K562 (cell line): ENCODE data around the gene METTL6. TPM values are rescaled to one million over a fixed set of nuclear protein-coding genes. Genes with fewer than 3 reads are reported as not detected.
"Not testable (repeated sequence)": the region's sequence is repeated elsewhere in the genome, so short reads cannot be mapped to it uniquely, and the experiment has no call there.

Experiments
- ATAC-seq: fragments of 200-7000 bp; cut with Tn5 transposase; 3 replicates; pipeline ENCODE4 v1.9.1; 2020; ENCODE audit warnings: moderate library complexity
- BruUV-seq: library from RNA; stranded (reverse); fragments of 400-500 nt; replicated peaks from 2 replicates; lab custom pipeline; 2021; lab: Mats Ljungman, UMichigan
- CTCF ChIA-PET: fragments of 300-600 bp; formaldehyde crosslinking; extraction: SDS; loops from one replicate; lab custom pipeline; 2021; ENCODE audit warnings: low intra/inter-chr PET ratio; lab: Yijun Ruan, JAX
- POLR2A ChIA-PET: fragments of 300-600, 350-650 bp; sonication (Branson Sonifier 250); formaldehyde crosslinking; extraction: SDS; loops from one replicate; lab custom pipeline; 2021; ENCODE audit warnings: antibody characterized with exemption, inconsistent platforms; lab: Yijun Ruan, JAX
- DNase-seq, 4 experiments: peaks; one replicate each; pipeline versions ENCODE4 v3.0.0 to v3.0.0-alpha.2; 2011 to 2018; ENCODE audit warnings: low spot score in 3 of 4, mixed read lengths in 3 of 4; ENCODE audit errors: extremely low read depth in 1 of 4
- FAIRE-seq: peaks from 2 replicates; lab custom pipeline; 2011; peaks lifted over from hg19 to GRCh38; lab: Jason Lieb, UNC
- H2AFZ ChIP-seq: 2 replicates; pipeline ENCODE4 v1.6.0; 2011; ENCODE audit warnings: low read depth, low read length, control low read depth, inconsistent platforms
- H3K27ac ChIP-seq: fragments of 200-600 bp; 3 replicates; pipeline ENCODE4 v1.8.0; 2011; ENCODE audit warnings: low read depth, mild to moderate bottlenecking, control low read depth, inconsistent platforms, low read length, moderate library complexity, mixed read lengths; ENCODE audit errors: extremely low read depth
- H3K27me3 ChIP-seq, 2 experiments: fragments of 300-600 bp in 1 of 2; 2 replicates in 1 of 2; 3 replicates in 1 of 2; pipeline versions ENCODE4 v1.6.0 to v1.8.0; 2011; ENCODE audit warnings: inconsistent platforms in 2 of 2, low read length in 2 of 2, mild to moderate bottlenecking in 1 of 2, mixed read lengths in 1 of 2, moderate library complexity in 1 of 2; ENCODE audit not compliant: control insufficient read depth in 2 of 2, insufficient read depth in 2 of 2
- H3K36me3 ChIP-seq: fragments of 300-600 bp; 3 replicates; pipeline ENCODE4 v1.8.0; 2011; ENCODE audit warnings: mild to moderate bottlenecking, low read length, inconsistent platforms; ENCODE audit not compliant: control insufficient read depth, insufficient read depth
- H3K4me1 ChIP-seq, 2 experiments: fragments of 200-600 bp in 1 of 2; replicated peaks in 1 of 2; 2 replicates in 1 of 2; 3 replicates in 1 of 2; pipeline versions ENCODE4 v1.5.1 to v1.8.0; 2011; ENCODE audit warnings: inconsistent platforms in 2 of 2, low read length in 2 of 2, mild to moderate bottlenecking in 1 of 2, mixed read lengths in 1 of 2, moderate library complexity in 1 of 2; ENCODE audit not compliant: control insufficient read depth in 2 of 2, insufficient read depth in 2 of 2
- H3K4me2 ChIP-seq: 2 replicates; pipeline ENCODE4 v1.6.1; 2011; ENCODE audit warnings: low read length, control low read depth, inconsistent platforms, mixed read lengths; ENCODE audit not compliant: insufficient read depth
- H3K4me3 ChIP-seq: fragments of 200-600 bp; sonication (generic), shearing (Covaris generic); 2 replicates; pipeline ENCODE4 v1.5.1; 2016; ENCODE audit warnings: control low read depth, inconsistent platforms
- H3K79me2 ChIP-seq: fragments of 200-600 bp; 3 replicates; pipeline ENCODE4 v1.8.0; 2011; ENCODE audit warnings: low read length, inconsistent platforms; ENCODE audit not compliant: control insufficient read depth, insufficient read depth
- H3K9ac ChIP-seq, 2 experiments: 2 replicates each; pipeline versions ENCODE4 v1.6.0 to v1.6.1; 2011; ENCODE audit warnings: low read depth in 2 of 2, low read length in 2 of 2, control low read depth in 1 of 2, inconsistent platforms in 1 of 2, mild to moderate bottlenecking in 1 of 2, mixed read lengths in 1 of 2; ENCODE audit not compliant: insufficient read depth in 1 of 2
- H3K9me1 ChIP-seq: one replicate; pipeline ENCODE4 v1.6.0; 2011; ENCODE audit warnings: inconsistent platforms, mild to moderate bottlenecking, low read length, moderate library complexity; ENCODE audit not compliant: control insufficient read depth, insufficient read depth
- H3K9me3 ChIP-seq: replicated peaks from 2 replicates; pipeline ENCODE4 v1.5.1; 2011; ENCODE audit warnings: low read depth, low read length, inconsistent platforms; ENCODE audit not compliant: control insufficient read depth, insufficient read depth
- H4K20me1 ChIP-seq: replicated peaks from 2 replicates; pipeline ENCODE4 v1.6.1; 2011; ENCODE audit warnings: low read length, inconsistent platforms, mixed read lengths; ENCODE audit not compliant: control insufficient read depth, insufficient read depth
- JUND ChIP-seq, 2 experiments: IDR thresholded peaks; 2 replicates in 1 of 2; 3 replicates in 1 of 2; pipeline ENCODE4 v1.6.1; 2011; ENCODE audit warnings: borderline replicate concordance in 2 of 2, low read depth in 2 of 2, low read length in 2 of 2, improper control_type of control experiment in 1 of 2, missing biosample characterization in 1 of 2, missing genetic modification characterization in 1 of 2, missing genetic modification reagents in 1 of 2
- MEIS2 ChIP-seq: fragments of 450-650 bp; IDR thresholded peaks from 2 replicates; pipeline ENCODE4 v1.6.1; 2014; ENCODE audit warnings: mild to moderate bottlenecking; ENCODE audit not compliant: partially characterized antibody
- OTX1 ChIP-seq: fragments of 450-650 bp; formaldehyde crosslinking; IDR thresholded peaks from 2 replicates; pipeline ENCODE4 v1.4.0; 2022; ENCODE audit warnings: mild to moderate bottlenecking
- ZNF212 ChIP-seq: fragments of 450-650 bp; formaldehyde crosslinking; IDR thresholded peaks from 2 replicates; pipeline ENCODE4 v1.4.0; 2020; ENCODE audit warnings: mild to moderate bottlenecking
- ZZZ3 ChIP-seq: fragments of 450-650 bp; IDR thresholded peaks from 2 replicates; pipeline ENCODE4 v1.6.1; 2016; ENCODE audit warnings: antibody characterized with exemption, mild to moderate bottlenecking, moderate library complexity
- WGBS: fragments of 100-300 bp; shearing (Covaris generic); methylation state at CpG from one replicate; pipeline ENCODE4 v1.1.6; 2016; ENCODE audit warnings: low coverage, mixed read lengths; ENCODE audit not compliant: insufficient coverage; ENCODE audit errors: missing lambda C conversion rate; 5-methylcytosine and 5-hydroxymethylcytosine counted together
- in situ Hi-C: fragments of 300-500 bp; cut with MboI; formaldehyde crosslinking; loops from 4 replicates; pipeline ENCODE4 v1.15.0; 2018; ENCODE audit warnings: inconsistent platforms, mixed read lengths
- intact Hi-C: fragments of 100-400 bp; cut with micrococcal nuclease; formaldehyde crosslinking; loops from 2 replicates; pipeline ENCODE4 v1.14.2; 2022
- polyA plus RNA-seq, 8 experiments: library from polyadenylated mRNA; depleted of rRNA in 4 of 8; stranded (reverse) in 5 of 8; unstranded in 3 of 8; fragments of >200 nt; fragmentation: Nextera tagmentation in 2 of 8; fragmentation: Illumina TruSeq in 1 of 8; extraction: Ambion mirVana in 2 of 8; extraction: Trizol in 1 of 8; gene quantifications; 2 replicates each; pipeline versions ENCODE4 v1.2.1 to v1.2.3, GENCODE V29; 2011 to 2014; ENCODE audit warnings: inconsistent platforms in 1 of 8, missing spikeins in 1 of 8
- total RNA-seq, 7 experiments: library from RNA; depleted of rRNA in 6 of 7; stranded (reverse); fragments of >200 nt in 6 of 7; fragmentation: Illumina TruSeq in 2 of 7; extraction: Trizol in 2 of 7; gene quantifications; 2 replicates each; pipeline versions ENCODE4 v1.2.1 to v1.2.3, GENCODE V29; 2011 to 2021; ENCODE audit warnings: low replicate concordance in 1 of 7
- TF ChIP-seq, protein P1 (sequence below): sonication (generic); formaldehyde crosslinking; IDR thresholded peaks from 2 replicates; pipeline ENCODE4 v1.8.0; 2022; ENCODE audit warnings: mild to moderate bottlenecking, missing genetic modification reagents

The METTL6 gene
- total and polyA plus RNA-seq, 9 of the 15 experiments (the other 6 are each of a cell fraction or from before 2014, with no cell fraction given), result 18.8 to 61.5 (median 33.9) TPM

DNA sequence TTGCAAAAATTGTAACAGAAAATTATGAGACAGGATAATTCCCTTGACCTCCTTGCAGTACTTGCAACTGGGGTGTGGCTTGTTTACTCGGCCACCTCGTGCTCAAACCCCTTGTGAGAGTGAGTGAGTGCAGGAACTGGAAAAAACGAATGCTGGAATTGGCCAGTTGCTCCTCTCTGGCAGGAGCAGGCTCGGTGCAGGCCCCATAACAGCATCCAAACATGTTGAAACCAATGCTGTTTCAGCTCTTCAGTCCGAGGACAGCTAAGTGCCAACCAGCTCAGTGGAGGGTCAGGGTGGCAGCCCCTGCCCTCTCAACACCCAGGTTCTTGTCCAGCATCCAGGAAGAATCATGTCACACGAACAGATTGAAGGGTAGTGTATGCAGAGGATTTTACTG is 36.9 kb downstream of the METTL6 start (continued):
- TF ChIP-seq JUND (IDR thresholded peaks at IDR 0.05; ENCODE audit: borderline replicate concordance, low read depth, low read length) (no peak), JUND (tag; IDR thresholded peaks at IDR 0.05; ENCODE audit: borderline replicate concordance, low read depth, low read length) (no peak), OTX1 (CRISPR knock-in tag) (no peak), ZNF212 (CRISPR knock-in tag) (no peak), ZZZ3 (no peak)
- TF ChIP-seq, protein P1, sequence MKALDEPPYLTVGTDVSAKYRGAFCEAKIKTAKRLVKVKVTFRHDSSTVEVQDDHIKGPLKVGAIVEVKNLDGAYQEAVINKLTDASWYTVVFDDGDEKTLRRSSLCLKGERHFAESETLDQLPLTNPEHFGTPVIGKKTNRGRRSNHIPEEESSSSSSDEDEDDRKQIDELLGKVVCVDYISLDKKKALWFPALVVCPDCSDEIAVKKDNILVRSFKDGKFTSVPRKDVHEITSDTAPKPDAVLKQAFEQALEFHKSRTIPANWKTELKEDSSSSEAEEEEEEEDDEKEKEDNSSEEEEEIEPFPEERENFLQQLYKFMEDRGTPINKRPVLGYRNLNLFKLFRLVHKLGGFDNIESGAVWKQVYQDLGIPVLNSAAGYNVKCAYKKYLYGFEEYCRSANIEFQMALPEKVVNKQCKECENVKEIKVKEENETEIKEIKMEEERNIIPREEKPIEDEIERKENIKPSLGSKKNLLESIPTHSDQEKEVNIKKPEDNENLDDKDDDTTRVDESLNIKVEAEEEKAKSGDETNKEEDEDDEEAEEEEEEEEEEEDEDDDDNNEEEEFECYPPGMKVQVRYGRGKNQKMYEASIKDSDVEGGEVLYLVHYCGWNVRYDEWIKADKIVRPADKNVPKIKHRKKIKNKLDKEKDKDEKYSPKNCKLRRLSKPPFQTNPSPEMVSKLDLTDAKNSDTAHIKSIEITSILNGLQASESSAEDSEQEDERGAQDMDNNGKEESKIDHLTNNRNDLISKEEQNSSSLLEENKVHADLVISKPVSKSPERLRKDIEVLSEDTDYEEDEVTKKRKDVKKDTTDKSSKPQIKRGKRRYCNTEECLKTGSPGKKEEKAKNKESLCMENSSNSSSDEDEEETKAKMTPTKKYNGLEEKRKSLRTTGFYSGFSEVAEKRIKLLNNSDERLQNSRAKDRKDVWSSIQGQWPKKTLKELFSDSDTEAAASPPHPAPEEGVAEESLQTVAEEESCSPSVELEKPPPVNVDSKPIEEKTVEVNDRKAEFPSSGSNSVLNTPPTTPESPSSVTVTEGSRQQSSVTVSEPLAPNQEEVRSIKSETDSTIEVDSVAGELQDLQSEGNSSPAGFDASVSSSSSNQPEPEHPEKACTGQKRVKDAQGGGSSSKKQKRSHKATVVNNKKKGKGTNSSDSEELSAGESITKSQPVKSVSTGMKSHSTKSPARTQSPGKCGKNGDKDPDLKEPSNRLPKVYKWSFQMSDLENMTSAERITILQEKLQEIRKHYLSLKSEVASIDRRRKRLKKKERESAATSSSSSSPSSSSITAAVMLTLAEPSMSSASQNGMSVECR (CRISPR knock-in tag), result no peak

DNA sequence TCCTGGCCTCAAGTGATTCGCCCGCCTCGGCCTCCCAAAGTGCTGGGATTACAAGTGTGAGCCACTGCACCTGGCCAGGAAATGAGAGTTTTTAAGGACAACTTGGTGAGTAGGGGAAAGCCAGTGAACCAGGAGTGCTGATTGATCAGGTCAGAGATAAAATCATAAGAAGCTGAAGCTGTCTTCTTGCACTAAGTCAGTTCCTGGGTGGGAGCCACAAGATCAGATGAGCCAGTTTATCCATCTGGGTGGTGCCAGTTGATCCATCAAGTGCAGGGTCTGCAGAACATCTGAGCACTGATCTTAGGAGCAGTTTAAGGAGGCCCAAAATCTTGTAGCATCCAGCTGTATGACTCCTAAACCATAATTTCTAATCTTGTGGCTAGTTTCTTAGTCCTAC is 39.0 kb downstream of the METTL6 start:
- DNase-seq, H3K36me3 ChIP-seq, BruUV-seq, ATAC-seq, H3K9me1 ChIP-seq, H3K79me2 ChIP-seq, H3K4me3 ChIP-seq, H2AFZ ChIP-seq, FAIRE-seq, intact Hi-C loops, H3K9ac ChIP-seq, H3K4me2 ChIP-seq: not testable (repeated sequence)
- 11% methylated on average over 3 of the region's 3 CpGs for WGBS
- in situ Hi-C loops, result loop anchor here (10.0 kb wide), 1 partner anchor 274 kb away; no protein-coding TSS in a partner anchor
- TF ChIP-seq MEIS2, result peak; percentile 31
- TF ChIP-seq, all 486 proteins: peak for 1; not testable (repeated sequence) for 485
- H4K20me1 ChIP-seq, H3K9me3 ChIP-seq, H3K4me1 ChIP-seq, H3K27me3 ChIP-seq, CTCF ChIA-PET, H3K27ac ChIP-seq: not testable (repeated sequence)
- POLR2A ChIA-PET, result interaction anchor here (2.0 kb wide), 1 partner anchor 10 kb away, joined by 5 read pairs; no protein-coding TSS in a partner anchor
